Heart right ventricle (tissue), 16 donors: ENCODE results near the gene TTYH3. TPM values are rescaled to one million over a fixed set of nuclear protein-coding genes. Genes with fewer than 3 reads are reported as not detected.

Experiments used
- ATAC-seq, 8 donors: fragments of 200-7000 bp; cut with Tn5 transposase; one replicate each; pipeline ENCODE4 v1.9.1; 2020; ENCODE audit warnings: mild to moderate bottlenecking in 8 of 8, moderate library complexity in 8 of 8, moderate number of reproducible peaks in 1 of 8
- DNase-seq, 2 donors: peaks; one replicate each; pipeline ENCODE4 v3.0.0-alpha.2; 2020
- H3K27ac ChIP-seq, 10 donors: fragments of 200-600 bp; sonication (generic) in 2 of 10; one replicate each; pipeline versions ENCODE4 v1.5.0 to v1.8.0; 2020 to 2022; ENCODE audit warnings: mild to moderate bottlenecking in 3 of 10
- H3K27me3 ChIP-seq, 7 donors: fragments of 200-600 bp; one replicate each; pipeline ENCODE4 v1.8.0; 2021 to 2022; ENCODE audit warnings: mild to moderate bottlenecking in 2 of 7
- H3K36me3 ChIP-seq, 9 donors: fragments of 200-600 bp; sonication (generic) in 1 of 9; one replicate each; pipeline versions ENCODE4 v1.5.0 to v1.8.0; 2020 to 2022; ENCODE audit warnings: mild to moderate bottlenecking in 2 of 9
- H3K4me1 ChIP-seq, 9 donors: fragments of 200-600 bp; sonication (generic) in 1 of 9; one replicate each; pipeline versions ENCODE4 v1.5.0 to v1.8.0; 2020 to 2022; ENCODE audit warnings: mild to moderate bottlenecking in 4 of 9
- H3K4me3 ChIP-seq, 10 donors: fragments of 200-600 bp; sonication (generic) in 2 of 10; one replicate each; pipeline versions ENCODE4 v1.5.0 to v1.8.0; 2020 to 2022; ENCODE audit warnings: mild to moderate bottlenecking in 7 of 10, moderate library complexity in 2 of 10
- H3K9me3 ChIP-seq, 11 donors: fragments of 200-600 bp in 10 of 11; sonication (generic) in 2 of 11; one replicate each; pipeline versions ENCODE4 v1.5.0 to v1.8.0; 2013 to 2022; ENCODE audit warnings: mild to moderate bottlenecking in 2 of 11, control low read depth in 1 of 11, moderate library complexity in 1 of 11
- CTCF ChIP-seq, 9 donors: fragments of 200-600 bp; sonication (generic) in 2 of 9; IDR thresholded peaks; one replicate each; pipeline versions ENCODE4 v1.5.0 to v1.8.0; 2021 to 2022; ENCODE audit warnings: antibody characterized with exemption in 9 of 9, mild to moderate bottlenecking in 5 of 9, moderate library complexity in 1 of 9
- WGBS, 2 donors: extraction: QIAGEN DNeasy Blood & Tissue Kit; methylation state at CpG; one replicate each; pipeline ENCODE4 v1.1.7; 2013; ENCODE audit warnings: inconsistent platforms in 1 of 2; 5-methylcytosine and 5-hydroxymethylcytosine counted together
- intact Hi-C, 10 donors: fragments of 100-400 bp; cut with DNase I; formaldehyde crosslinking; loops; one replicate each; pipeline versions ENCODE4 v1.11.1 to v1.14.2; 2022
- polyA plus RNA-seq, 2 donors: library from polyadenylated mRNA; stranded (reverse); fragments of 200-250 nt; gene quantifications; one replicate each; pipeline ENCODE4 v1.2.3, GENCODE V29; 2013
- total RNA-seq, 10 donors: library from RNA; stranded (reverse); fragmentation: NEBNext Ultra II Directional in 3 of 10; extraction: Animal tissue kit (Norgen Biotek cat#: 25700) in 3 of 10; gene quantifications; one replicate each; pipeline versions ENCODE4 v1.2.1 to v1.2.4, GENCODE V29; 2021 to 2023
- donor health status: Arrhythmogenic right ventricular cardiomyopathy.
- donor health status: ischemic (EF 13 %, LVEDD 7.1; RV severe dilation, severe dysfunction).
- donor health status: healthy with polysubstance abuse.
- donor health status: DM: no; HTN: yes; CAD: no.
- donor health status: DM: no; HTN: no; CAD: no.
- donor health status: ischemic (EF 25% LVEDD 6.9; RV normal size, moderate dysfunction).
- donor health status: ischemic (EF 25% LVEDD 5.7; RV mildly dilated, moderate dysfunction).
- donor health status: healthy.
- donor health status: DM: yes; HTN: yes; CAD: no.
- donor health status: Ischemic cardiomyopathy.
- donor health status: ischemic (EF 35%, LVEDD 5.7; RV mildly dilated, moderate dysfunction).
- donor health status: nonischemic (EF 11% LVEDD 7.7; RV severe dilation, severe dysfunction).
- donor health status: DM: yes; HTN: yes; CAD: no.
- donor health status: PGD.
- donor health status: ischemic (EF 29% LVEDD 5.4; RV normal size, mild dysfunction).
- donor health status: nonischemic (EF 23%, LVEDD 6.1; RV moderate dilation, normal function).

TTYH3 gene
- total and polyA plus RNA-seq, 12 donors = 7.0 to 37.5 (median 9.0) TPM

- H3K27ac ChIP-seq = peak overlapping the region in 3 of 10 donors; percentile 26 to 68 (median 29)
- H3K4me1 ChIP-seq = peaks cover 8 to 36% (median 26%) of the 10 kb centered on the region in 9 donors
- WGBS, 2 donors = 62 to 74% methylated on average over 4 of the region's 4 CpGs
- no peak for ATAC-seq
- H3K36me3 ChIP-seq = peaks cover 0 to 40% (median 0%) of the 10 kb centered on the region in 9 donors
- intact Hi-C loops = loop anchor here in 1 of 10 donors (10.0 kb wide), 1 partner anchor 89 kb away; no protein-coding TSS in a partner anchor
- no peak overlapping the region for H3K4me3 ChIP-seq
- DNase-seq = no peak
- TF ChIP-seq CTCF (IDR thresholded peaks at IDR 0.05) = no peak
- peaks cover 0 to 3% (median 0%) of the 10 kb centered on the region in 7 donors for H3K27me3 ChIP-seq
- peaks cover 0 to 5% (median 0%) of the 10 kb centered on the region in 11 donors for H3K9me3 ChIP-seq
These were observed 32.2 kb downstream of the TTYH3 start for GRCh38 chr7:2663960-2664359.

GRCh38 chr7:2665359-2665791 is 33.6 kb downstream of the TTYH3 start:
- Histone ChIP-seq H3K27me3 (peaks cover 0 to 10% (median 8%) of the 10 kb centered on the region in 7 donors), H3K27ac (no peak overlapping the region), H3K36me3 (peaks cover 0 to 26% (median 0%) of the 10 kb centered on the region in 9 donors), H3K4me1 (peaks cover 8 to 36% (median 26%) of the 10 kb centered on the region in 9 donors), H3K4me3 (no peak overlapping the region), H3K9me3 (peaks cover 0 to 5% (median 0%) of the 10 kb centered on the region in 11 donors)
- DNase-seq (no peak), ATAC-seq (no peak)
- intact Hi-C loops = loop anchor here in 2 of 10 donors (5.0 to 10.0 kb wide), 2 partner anchors 91 to 93 kb away; no protein-coding TSS in a partner anchor
- TF ChIP-seq CTCF (IDR thresholded peaks at IDR 0.05) = no peak
- WGBS, 2 donors = 50 to 56% methylated on average over 33 of the region's 33 CpGs

- Histone ChIP-seq H3K4me3 (no peak overlapping the region), H3K36me3 (peaks cover 0 to 18% (median 0%) of the 10 kb centered on the region in 9 donors), H3K9me3 (peaks cover 0 to 5% (median 0%) of the 10 kb centered on the region in 11 donors), H3K27ac (no peak overlapping the region), H3K4me1 (peaks cover 8 to 42% (median 26%) of the 10 kb centered on the region in 9 donors), H3K27me3 (peaks cover 0 to 15% (median 11%) of the 10 kb centered on the region in 7 donors)
- no peak for TF ChIP-seq CTCF (IDR thresholded peaks at IDR 0.05)
- intact Hi-C loops = loop anchor here in 2 of 10 donors (5.0 to 10.0 kb wide), 2 partner anchors 91 to 94 kb away; no protein-coding TSS in a partner anchor
- DNase-seq (no peak), ATAC-seq (no peak)
- 44 to 53% methylated on average over 5 to 6 of the region's 6 CpGs for WGBS, 2 donors
These were observed 34.4 kb downstream of the TTYH3 start for GRCh38 chr7:2666155-2666554.

- intact Hi-C loops = loop anchor here in 2 of 10 donors (5.0 to 10.0 kb wide), 2 partner anchors 92 to 94 kb away; no protein-coding TSS in a partner anchor
- no peak for ATAC-seq
These were observed 34.9 kb downstream of the TTYH3 start for GRCh38 chr7:2666588-2667250.

More at GRCh38 chr7:2666588-2667250, 34.9 kb downstream of the TTYH3 start:
- Histone ChIP-seq H3K4me1 (peaks cover 8 to 43% (median 26%) of the 10 kb centered on the region in 9 donors), H3K9me3 (peaks cover 0 to 5% (median 0%) of the 10 kb centered on the region in 11 donors), H3K4me3 (no peak overlapping the region), H3K36me3 (peaks cover 0 to 13% (median 0%) of the 10 kb centered on the region in 9 donors), H3K27me3 (peaks cover 0 to 21% (median 11%) of the 10 kb centered on the region in 7 donors), H3K27ac (no peak overlapping the region)
- no peak for TF ChIP-seq CTCF (IDR thresholded peaks at IDR 0.05)
- 64% methylated on average over 18 of the region's 18 CpGs for WGBS, 2 donors
- DNase-seq = no peak
